GM18508 (cell line): ENCODE results near the gene POU2AF3.
"Not testable (repeated sequence)": the region's sequence is repeated elsewhere in the genome, so short reads cannot be mapped to it uniquely, and the experiment has no call there.

Source experiments
- ATAC-seq: cut with Tn5 transposase; IDR thresholded peaks from one replicate; pipeline ENCODE4 v1.9.1; 2021; ENCODE audit warnings: moderate number of reproducible peaks; ENCODE audit not compliant: insufficient read depth, unreplicated experiment

Gene POU2AF3

DNA sequence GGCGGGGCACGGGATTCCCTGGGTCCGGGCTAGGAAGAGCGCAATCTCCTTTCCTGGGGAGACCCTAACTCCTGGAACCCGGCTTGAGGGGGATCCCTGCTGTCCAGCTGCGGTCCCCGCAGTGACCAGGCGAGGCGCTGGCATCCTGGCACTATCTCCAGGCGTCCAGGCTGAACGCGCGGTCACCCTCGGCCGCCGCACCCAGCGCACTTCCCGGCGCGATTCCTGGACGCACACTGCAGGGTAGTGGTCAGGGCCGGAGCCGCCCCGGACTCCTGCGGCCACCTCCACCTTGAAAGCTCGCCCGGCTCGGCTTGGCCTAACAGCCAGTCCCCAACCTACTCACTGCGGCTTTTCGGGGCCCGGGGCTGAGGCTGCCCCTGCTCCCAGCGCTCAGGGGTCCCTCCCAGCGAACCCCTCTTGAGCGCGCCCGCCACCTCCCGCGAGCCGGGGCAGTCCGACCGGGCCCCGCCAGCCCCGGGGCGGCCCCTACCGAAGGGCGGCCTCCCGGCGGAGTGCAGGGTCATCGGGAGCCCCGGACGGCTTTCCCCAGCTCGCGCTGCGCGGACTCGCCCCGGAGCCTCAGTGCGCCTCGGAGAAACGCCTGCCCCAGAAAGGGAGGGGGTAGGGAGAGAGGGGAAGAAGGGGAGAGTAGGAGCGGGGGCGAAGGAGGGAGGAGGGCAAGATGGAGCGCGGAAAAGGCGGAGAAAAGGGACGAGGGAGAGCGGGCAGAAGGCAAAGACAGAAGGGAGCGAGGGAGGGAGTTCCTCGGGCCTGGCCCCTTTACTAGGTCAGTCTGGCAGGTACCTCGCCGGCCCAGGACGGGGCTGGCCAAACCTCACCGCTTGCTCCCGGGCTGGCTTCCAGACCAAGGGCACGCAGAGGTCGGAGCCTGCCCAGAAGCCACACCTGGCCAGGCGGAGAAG lies 1.0 kb downstream of the POU2AF3 start:
- ATAC-seq, result no peak

DNA sequence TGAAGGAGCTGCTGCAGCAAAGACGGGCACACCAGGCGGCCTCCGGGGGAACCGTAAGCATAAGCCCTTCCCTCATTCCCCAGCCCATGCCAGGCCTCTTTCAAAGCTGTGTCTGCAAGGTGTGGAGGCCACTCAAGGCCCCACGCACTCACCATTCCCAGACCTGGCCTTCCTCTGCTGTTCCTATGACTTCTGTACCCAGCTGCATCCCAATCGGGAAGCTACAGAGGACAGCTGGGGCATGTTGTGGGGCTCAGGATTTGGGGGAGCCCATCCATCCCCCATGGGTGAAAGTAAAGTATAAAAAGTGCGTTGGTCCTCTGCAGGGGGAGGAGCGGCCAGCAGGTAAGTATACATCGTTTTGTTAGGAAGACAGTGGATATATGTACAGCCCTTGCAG lies 2.2 kb downstream of the POU2AF3 start:
- no peak for ATAC-seq

DNA sequence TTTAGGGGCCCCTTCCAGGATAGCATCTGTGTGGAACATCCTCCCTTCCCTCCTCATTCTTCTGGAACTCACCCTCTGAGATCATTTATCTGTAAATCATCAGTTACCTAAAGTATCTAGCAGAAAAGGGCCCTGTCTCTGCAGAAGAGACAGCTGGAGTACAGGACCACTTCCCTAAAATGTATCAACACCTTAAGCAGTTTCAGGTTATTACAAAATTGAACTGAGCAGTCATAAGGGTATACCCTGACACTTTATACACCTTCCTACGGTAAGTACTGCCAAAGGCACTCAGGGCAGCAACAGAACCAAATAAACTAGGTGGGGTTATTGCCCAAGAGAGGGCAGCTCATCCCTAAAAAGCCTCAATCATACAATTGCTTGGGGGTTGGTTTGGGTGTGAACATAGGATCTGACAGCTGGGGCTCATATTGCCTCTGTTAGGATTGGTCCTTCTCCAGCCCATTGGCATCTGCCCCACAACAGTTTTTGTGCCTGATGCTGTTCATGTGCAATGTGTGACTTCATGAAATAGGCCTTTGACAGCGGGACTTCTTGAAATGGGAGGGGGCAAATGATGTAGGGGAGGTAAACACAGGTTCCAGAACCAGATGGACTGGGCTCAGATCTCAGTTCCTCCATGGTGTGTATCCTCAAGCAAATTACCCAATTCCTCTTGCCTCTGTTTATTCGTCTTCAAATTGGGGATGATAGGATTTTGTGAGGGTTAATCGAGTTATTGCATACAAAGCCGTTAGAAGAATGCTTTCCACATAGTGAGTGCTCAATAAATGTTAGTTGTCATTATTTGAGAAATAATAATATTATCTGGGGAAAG lies 2.9 kb downstream of the POU2AF3 start:
- no peak for ATAC-seq

DNA sequence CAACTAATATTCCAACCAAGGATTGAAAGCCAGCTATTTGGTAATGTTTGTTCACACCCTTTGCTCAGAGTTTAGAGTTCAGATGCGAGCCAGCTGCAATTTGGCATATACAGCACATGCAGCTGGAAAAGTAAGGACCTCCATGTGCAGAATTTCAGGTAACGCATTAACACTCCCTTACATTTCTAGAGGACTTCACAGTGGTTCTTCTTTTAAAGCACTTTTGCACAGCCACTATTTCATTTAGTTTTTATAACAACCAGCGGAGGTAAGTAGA lies 3.4 kb downstream of the POU2AF3 start:
- no peak for ATAC-seq

DNA sequence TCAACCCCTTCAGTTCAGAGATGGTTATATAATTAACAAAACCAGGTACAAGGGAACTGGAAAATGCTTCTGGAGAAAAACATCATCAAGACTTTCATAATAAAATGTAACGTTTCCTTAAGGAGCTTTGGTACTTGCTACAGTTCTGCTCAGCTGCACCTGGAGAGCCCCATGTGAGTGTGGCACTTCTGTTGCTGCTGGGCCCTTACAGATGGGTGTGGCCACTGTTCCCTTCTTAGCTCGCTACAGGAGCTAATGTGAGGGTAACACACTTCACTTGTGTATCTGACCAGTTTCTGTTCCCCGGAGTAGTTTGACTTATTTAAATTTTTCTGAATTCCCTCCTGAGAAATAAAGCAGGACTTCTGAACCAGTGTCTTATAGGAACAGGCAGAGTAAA lies 4.0 kb downstream of the POU2AF3 start:
- no peak for ATAC-seq

DNA sequence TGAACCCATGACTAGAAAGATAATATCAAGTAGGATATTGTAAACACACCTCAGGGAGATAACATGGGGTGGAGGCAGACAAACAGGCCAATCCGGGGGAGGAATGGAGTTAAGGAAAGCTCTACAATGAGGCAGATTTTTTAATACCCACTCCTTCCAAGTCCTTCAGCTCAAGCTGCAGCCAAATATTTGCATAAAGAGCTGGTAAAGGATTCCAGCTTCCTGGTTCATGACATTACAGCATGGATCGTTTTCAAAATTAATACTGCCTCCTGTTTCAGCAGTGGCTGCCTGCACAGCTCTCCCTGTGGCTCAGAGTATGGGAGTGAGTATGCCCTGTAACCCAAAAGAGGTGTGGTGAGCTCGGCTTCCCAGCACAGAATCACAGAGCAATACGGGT lies 5.1 kb downstream of the POU2AF3 start:
- no peak for ATAC-seq

DNA sequence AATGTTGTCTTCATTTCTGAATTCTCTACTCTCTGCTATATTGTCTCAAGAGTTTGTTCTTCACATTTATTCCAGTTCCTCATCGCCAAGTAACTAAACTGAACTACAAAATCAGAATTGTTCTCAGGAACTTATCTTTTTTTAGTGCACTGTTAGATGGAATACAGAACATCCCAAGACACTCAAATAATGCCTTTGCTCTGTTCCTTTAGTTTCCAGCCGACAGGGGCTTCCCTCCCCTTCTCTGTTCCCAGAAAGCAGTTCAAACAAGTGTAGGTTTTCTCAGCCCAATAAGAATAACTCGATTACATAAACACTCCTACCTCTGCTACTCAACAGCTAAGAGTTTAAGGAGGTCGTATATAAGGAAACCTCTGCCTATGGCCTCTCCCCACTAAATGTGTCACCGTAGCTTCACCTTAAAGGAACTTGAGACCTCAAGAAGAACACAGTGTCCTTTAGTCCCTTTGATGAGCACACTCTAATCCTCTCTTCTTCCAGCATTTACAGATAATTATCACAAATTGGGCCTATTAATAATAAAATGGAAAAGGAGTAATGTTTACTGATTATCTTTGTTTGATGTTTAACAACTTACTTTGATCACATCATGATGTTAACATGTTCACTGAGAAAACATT lies 6.9 kb downstream of the POU2AF3 start:
- ATAC-seq, result no peak

DNA sequence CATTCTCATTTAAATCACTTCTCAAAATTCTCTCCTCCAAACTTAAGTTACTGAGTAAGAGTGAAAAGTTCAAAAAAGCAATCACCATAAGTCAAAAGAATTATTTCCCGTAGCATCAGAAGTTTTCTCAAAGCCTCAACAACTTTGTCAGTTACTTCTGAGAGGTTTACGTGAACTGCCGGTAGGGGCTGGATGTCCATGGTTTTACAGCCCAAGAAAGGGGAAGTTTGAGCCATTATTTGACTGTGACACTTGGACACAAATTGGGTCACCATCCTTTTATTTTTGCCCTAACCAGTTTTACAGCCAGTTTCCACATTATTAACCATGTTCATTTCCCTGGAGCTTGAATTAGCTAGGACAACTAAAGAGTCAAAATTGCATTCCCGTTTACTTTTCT lies 7.5 kb downstream of the POU2AF3 start:
- ATAC-seq, result no peak

DNA sequence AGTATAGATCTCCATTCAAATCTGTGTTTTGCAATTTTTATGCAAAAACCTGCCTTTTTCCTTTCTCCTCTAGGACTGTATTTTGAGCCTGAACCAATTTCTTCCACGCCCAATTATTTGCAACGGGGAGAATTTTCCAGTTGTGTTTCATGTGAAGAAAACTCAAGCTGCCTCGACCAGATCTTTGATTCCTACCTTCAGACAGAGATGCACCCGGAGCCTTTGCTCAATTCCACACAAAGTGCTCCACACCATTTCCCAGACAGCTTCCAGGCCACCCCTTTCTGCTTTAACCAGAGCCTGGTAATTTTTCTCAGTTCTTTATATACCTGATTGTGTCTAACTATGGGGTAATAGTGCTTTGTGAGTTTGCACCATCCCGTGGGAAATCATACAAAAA lies 8.0 kb downstream of the POU2AF3 start:
- ATAC-seq, result no peak

DNA sequence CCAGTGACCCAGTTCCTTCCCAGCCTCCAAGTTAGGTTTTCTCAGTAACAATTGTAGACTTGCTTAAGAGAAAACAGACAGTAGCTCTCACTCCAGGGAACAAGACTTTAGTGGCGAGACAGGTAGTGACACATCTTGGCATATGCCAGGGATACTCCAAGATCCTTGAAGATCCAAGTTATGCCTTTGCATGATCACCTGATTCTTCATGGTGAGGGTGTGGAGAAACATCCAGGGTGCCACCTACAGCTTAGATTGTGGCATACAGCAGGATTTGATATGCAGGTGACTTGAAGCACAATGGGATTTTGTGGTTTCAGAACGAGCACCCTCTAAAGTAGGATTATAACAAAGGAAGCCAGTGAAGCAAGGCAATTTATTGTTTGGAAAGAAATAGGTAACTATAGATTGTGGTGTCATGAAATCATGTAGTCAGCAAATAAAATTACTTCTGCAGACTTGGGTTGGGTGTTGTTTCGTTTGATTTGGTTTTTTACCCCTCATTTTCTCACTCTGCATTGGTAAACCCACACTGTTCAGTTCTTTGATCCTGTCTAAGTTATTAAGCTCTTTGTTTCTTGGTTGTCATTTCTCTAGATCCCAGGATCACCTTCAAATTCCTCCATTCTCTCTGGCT lies 9.2 kb downstream of the POU2AF3 start:
- no peak for ATAC-seq

DNA sequence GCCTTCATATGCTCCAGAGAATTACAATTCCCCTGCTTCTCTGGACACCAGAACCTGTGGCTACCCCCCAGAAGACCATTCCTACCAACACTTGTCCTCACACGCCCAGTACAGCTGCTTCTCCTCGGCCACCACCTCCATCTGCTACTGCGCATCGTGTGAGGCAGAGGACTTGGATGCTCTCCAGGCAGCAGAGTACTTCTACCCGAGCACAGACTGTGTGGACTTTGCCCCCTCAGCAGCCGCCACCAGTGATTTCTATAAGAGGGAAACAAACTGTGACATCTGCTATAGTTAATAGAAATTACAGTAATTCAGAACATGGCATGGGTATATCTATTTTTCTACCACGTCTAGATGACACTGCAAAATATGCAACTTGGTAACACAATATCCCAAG lies 9.8 kb downstream of the POU2AF3 start:
- no peak for ATAC-seq

DNA sequence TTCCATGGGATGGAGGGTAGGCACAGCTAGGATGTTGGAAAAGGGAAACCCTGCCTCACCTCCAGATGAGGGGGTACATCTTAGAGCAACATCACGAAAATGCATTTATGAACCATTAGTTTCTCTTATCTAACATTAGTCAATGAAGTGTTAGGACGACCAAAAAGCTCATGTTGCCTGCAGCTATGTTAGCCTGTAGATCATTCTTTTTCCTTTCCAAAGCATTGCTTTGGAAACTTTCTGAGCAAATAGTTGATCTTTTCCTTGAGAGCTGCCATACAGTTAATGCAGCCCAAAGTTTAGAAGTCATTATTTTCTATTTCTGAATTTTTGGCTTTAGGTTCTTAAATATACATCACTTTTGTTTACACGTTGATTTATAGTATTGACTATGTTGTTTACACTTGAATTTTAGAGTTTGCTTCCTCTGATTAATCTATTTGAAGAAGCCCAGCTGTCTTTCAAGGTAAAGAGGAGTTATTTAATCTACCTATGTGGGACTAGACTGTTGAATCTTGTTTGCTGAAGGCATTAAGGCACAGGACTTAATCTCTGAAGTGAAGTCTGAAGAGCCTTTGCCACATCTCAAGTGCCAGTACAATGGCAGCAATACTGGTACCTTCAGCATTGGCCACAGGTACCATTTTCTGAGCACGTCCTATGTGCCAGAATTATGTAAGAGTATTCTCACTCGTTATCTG lies 11.0 kb downstream of the POU2AF3 start:
- no peak for ATAC-seq

DNA sequence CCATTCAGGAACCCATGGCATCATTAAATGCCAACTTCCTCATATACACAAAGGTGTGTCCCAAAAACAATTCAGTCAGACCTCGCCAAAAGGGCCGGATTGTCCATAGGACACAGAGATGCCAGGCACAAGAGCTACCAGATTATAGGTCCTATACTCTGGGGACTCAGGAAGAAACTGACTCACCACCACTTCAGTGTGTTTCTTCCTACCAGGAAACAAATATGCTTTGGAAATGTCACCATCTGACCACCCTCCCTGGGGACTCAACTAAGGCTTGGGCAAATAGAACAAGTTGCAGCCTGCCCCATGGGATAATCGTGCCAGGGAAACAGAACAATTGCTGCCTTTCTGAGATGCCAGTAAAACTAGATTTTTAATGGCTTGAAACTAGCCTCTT lies 11.7 kb downstream of the POU2AF3 start:
- no peak for ATAC-seq

DNA sequence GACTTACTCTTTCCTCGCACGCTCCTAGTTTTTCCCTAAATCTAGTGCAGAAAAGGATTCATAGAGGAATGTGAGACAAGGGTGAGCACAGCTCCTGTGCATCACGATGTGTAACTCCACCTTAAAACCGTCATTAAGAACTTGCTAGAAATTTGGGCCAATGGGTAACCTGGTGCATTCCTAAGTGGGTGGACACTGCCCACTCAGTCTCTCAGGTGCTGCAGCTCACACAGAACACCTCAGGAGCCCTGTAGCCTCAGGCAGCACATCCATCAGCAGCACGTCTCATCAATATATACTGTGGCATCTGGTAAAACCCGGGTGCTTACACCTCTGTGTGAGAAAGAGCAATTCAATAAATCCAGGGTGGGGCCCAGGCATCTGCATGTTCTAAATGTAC lies 12.4 kb downstream of the POU2AF3 start:
- no peak for ATAC-seq

DNA sequence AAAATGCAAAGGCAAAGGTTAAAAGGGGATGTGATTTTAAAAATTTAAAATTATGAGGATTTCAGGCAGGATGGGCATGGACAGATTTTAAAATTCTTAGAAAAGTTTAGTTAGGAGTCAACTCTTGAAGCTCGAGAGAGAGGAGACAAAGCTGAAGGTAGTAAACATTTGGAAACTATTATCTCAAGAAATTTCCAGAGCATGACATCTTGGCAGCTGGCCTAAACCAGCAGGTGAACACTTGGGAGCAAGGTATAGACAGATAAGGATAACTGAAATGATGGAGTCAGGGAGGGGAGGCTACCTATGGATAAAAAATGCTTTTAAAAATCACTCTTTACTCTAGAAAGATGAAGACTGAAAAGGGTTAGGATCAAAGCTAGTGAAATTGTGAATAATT lies 13.7 kb downstream of the POU2AF3 start:
- no peak for ATAC-seq

DNA sequence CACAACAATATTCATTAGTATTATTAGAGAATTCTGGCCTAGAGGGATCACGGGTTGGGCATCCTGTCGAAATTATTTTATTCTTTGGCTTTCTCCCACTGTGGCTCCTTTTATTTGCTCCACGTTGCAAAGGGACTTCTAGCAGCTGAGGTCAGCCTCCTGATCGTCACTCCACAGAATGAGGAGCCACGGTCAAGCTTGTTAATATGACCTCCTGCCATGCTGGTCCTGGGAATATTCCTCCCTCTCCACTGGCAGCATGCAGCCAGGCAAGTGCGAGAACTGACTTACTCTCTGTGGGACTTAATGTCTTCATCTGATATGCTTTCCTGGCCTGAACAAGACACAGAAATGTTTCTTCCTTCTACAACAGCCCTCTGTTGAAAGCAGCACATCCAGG lies 20.9 kb downstream of the POU2AF3 start:
- no peak for ATAC-seq

DNA sequence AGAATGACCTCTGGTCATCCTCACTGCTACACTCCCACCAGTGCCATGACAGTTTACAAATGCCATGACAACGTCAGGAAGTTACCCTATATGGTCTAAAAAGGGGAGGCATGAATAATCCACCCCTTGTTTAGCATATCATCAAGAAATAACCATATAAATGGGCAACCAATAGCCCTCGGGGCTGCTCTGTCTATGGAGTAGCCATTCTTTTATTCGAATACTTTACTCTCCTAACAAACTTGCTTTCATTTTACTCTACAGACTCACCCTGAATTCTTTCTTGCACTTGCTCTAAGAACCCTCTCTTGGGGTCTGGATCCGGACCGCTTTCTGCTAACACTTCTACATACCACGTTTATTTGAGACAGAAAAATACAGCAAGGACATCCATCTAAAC lies 21.9 kb downstream of the POU2AF3 start:
- ATAC-seq, result not testable (repeated sequence)

DNA sequence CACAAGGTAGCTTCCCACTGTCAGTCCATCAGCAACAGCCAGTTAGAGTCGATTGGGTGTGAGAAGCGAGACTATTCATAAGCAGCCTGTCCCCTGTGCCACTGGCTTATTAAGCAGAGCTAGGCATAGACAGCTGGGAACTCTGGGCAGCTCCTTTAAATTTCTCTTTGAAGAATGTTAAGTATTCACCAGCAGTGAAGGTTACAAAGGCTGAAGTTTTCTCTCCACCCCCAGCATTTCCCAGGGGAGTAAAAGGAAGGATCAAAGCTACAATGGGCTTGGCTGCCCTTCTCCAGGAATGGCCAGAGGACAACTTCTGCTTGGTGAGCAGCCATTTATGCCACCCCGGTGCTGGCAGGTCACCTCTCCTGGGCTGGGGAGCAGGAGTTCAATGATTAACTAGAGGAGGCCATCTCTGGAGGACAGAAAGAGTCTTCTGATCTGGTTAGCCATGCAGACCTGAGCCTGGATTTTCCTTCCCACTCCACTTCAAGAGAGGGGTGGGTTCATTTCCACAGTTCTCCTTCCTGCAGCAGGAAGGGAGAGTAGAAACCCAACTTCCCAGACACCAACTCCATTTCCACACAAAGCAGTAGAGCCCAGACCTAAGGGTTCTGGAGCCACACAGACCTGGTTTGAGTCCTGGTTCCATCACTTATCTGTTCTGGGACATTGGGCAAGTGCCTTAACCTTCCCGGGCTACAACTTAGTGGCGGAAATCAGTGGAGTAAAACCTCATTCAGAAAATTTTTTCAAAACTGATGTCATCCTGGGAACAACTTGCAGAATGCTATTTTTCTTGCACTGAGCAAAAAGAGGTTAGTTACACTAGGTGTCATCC lies 22.6 kb downstream of the POU2AF3 start:
- no peak for ATAC-seq

DNA sequence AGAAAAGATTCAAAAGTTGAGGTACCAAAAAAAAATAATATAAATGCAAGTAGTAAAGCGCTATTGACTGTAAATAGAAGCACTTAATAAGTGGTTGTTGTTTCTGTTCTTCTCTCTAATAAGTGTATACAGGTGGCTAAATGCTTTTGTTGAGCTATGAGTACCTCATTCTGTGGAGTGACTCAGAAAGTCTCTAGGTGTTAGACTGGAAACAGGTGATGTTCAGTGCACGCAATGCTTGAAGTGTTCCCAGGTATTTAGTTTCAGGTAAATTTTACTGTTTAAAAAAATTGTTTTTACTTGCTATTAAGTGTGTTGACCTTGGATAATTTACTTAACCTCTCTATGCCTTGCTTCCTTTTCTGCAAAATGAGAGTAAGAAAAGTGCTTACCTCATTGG lies 24.2 kb downstream of the POU2AF3 start:
- no peak for ATAC-seq
